Measurements from ENCODE around the gene ASTN1.

ASTN1 gene

DNA sequence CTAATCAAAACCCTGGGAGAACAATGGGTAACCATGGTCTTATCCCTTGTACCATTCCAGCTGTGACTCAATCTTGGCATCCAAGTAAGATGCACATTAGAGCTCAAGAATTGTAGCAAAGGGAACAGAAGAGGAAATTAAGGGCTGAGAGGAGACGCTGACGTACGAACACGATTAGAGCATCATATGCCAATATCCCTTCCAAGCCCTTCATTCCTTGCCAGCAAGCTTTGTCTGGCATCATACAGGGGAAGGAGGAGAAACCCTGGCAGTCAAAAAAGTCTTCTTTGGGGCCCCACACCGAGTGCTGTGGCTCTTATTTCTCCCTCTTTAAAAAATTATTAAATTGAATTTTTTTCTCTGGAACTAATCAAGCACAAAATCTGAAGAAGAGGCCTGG is 120.9 kb downstream of the ASTN1 start:
- DNase-seq (ENCODE audit: low read depth), result no peak

DNA sequence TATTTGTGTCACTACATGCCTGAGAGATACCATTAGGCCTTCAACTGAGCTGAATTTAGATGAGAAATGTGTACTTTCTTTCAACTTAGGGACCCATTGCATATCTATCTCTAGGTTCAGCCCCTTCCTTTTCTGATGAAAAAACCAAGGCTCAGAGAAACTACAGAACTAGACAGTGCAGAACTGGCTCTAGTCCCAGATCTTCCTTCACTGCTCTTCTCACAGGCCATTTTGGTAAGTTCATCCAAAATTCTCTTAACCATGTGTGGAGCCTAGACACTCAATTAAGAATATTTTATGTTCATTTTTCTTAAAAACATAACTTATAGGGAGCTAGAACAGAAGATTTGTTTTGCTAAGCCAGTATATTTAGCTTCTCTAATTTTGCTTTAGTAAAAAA is 128.9 kb downstream of the ASTN1 start:
- DNase-seq (ENCODE audit: low read depth), result no peak

DNA sequence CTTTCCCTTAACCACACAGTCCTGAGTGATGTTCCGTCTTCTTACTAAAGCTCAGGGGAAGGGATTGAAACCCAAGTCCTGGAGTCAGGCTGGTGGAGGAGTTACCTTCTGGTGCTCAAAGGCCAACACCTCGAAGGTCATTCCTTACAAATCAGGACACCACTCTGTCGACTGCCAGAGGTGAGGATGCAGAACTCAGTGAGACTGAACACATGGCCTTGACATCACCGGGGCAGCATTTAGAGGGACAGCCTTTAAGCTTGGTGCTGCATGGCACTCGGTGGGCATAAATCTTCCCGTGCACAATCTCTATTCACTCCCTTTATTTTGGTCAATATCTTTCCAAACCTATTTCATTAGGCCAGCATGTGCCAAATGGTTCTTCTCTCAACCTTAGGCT is 130.9 kb downstream of the ASTN1 start:
- DNase-seq (ENCODE audit: low read depth), result no peak

DNA sequence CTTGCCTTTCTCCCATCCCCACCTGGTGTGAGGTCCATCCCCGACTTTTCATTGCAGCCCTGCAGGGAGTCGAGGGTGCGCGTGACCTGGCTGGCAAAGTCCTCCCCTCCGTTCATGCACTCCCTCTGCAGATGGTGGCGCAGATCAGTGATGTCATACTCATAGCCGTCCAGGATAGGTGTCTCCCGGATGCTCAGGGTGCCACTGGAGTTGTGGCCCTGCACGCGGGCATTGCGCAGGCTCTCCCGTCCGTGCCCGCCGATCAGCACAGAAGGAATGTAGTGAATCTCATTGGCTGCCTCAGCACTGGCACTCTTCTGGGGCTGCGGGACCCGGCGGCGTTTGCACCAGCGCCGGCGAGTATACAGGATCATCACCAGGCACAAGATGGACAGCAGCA is 132.1 kb downstream of the ASTN1 start:
- no peak for DNase-seq (ENCODE audit: low read depth)

DNA sequence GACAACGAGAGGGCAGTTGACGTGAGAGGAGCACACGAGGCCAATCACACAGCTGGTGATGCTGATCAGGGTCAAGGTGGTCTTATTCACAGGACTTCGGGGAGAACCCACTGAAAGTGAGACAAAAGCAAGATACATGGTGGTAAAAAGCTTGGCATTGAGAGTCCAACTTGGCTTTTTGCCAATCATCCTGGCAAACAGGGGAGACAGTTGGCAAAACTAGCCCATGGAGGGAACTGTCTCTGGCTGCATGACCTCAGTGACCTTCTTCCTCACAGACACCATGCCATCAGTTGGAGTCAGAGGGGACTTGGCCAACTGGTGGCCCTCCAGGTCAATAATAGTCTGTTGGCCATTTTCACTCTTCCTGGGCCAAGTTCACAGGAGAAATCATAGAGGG is 139.9 kb downstream of the ASTN1 start:
- no peak for DNase-seq (ENCODE audit: low read depth)

DNA sequence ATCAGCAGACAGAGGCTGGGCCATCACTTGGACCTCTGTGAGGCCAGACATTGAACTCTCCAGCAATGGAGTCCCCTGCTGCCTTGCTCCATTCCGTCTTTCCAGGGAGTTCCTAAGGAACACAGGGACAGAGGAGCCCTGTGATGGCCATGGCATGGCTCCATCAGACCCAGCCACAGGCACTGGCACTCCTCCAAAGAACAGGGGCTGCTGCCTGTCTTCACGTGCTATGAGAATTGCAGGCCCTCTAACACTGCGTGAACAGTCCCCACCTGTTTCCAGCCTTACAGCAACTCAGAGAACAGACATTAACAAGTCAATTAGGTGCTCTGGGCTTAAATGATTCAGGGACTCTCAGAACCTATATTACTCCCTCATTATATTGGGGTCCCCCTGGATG is 140.8 kb downstream of the ASTN1 start:
- no peak for DNase-seq (ENCODE audit: low read depth)

DNA sequence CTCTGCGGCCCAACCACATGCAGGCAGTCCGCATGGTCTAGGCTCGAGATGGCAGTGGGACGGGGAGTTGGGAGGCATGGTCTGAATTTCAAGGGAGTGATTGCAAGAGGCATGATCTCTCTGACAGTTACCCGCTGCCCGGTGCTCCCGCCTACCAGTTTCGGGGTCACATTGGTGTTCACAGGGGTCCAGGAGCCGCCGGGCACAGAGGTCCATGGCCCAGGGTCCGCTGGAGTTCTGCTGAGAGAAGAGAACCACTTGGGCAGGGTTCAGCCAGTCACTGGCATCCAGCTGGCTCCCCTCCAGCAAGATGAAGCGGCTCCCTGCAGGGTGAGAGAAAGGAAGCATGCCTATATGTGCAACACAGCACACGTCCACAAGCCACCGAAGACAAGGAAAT is 141.3 kb downstream of the ASTN1 start:
- no peak for DNase-seq (ENCODE audit: low read depth)

DNA sequence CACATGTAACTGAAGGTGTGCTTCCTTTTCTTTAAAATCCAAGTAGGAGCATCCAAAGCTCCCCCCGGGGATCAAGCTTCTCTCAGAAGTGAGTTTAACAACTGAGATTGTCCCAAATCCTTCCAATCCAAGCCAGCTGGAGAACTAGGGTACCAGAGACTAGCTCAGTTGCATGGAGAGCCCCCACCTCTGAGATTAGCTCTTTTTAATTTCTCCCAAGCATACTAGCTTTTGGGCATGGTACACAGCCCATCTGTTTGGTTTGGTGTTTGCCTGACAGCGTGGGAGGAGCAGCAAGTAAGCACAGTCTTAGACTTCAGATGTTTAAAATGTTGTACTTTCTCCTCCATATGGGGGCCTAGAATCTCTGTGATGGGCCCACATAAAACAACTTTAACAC is 142.8 kb downstream of the ASTN1 start:
- no peak for DNase-seq (ENCODE audit: low read depth)

DNA sequence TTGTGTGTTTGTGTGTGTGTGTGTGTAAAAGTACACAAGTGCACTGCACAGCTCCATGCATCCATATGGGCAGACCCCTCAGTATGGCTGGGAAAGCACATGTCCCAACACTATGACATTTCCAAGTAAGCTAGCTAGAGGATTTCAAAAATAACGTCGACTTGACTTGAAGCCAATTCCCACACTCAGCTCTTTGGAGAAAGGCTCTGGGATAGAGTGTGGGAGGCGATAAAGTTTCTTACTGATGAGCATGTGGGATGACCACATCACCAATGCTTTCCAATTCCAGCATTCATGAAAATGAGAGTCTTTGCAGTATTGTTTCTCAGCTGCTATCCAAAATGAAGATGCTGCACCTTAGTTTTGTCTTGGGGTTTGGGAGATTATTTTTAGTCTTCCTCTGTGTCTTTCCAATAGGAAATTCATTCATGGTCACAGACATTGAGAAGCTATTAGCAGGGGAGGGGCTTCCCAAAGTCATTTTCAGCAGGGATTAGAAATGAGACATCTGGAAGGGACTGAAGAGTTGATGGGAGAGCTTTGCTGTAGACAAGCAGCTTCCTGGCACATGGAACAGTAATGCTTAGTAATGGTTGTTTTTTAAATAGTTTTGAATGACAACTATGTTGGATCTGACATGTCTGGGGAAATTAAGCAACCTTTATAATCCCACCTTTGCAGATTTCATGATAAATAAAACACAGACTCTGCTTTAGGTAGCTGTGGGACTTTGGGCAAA is 143.5 kb downstream of the ASTN1 start:
- DNase-seq (ENCODE audit: low read depth), result no peak

DNA sequence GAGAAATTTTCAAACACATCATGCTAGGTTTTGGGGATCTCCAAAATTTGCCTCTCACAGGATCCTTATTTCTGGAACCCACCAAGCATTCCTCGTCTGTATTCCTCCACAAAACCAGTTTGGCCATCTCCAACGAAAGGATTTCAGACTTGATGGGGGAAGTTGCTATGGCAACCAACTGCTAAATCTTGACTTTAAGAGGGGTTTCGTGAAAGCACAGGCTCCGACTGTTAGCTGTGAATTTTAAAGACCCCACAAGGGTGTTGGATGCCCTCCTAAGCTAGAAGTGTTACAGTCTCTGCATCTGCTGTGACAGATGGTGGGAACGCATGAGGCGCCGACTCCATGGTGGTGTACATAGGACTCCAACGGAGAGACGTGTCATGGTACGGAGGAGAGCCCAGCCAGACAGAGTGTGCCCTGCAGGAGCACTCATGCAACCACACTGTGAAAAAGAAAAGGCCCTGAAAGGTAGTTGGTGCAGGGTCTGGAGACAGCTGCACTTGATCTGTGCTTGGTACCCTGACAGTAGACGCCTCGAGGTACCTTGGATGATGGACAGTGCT is 147.1 kb downstream of the ASTN1 start:
- DNase-seq (ENCODE audit: low read depth), result no peak

DNA sequence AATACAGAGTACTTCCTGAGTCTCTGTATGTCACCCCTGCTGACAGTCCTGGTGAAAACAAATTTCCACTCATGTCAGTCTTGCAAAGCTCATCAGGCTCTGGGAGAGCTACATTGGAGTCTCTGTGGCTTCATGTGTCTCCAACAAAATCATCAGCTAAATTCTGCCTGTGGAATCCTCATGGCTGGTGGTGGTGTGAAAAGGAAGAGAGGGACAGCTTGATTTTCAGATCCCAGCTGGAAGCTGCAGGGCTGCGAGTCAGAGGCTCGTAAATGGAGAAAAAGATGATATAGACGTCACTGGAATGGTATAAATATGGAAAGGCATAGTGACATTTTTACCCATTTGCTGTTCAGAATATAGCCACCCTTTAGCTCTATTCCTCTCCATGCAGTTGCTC is 150.2 kb downstream of the ASTN1 start:
- no peak for DNase-seq (ENCODE audit: low read depth)

DNA sequence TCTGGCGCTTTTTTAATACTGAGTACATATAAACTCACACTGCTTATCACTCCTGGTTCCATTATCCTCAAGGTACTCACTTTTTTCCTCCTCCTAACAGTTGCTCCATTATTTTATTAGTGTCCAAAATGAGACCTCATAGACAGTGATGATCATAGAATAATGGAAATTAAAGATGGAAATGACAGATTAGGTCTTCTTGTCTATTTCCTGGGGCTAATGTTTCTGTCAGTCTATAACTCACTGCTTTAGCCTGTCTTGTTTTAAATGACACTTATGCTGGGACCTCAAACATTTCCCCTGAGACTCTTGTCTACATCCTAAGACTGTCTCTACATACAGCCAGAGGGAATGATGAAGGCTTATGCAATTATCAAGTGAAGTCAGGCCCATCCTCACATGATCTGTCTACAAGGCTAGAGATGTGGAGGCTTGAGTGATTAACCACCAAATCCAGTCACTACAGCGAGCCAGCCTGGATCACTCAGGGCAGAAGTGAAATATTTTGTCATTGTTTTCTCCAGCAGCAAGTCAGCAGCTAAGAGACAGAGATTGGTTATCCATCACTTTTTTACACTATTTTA is 152.1 kb downstream of the ASTN1 start:
- no peak for DNase-seq (ENCODE audit: low read depth)

DNA sequence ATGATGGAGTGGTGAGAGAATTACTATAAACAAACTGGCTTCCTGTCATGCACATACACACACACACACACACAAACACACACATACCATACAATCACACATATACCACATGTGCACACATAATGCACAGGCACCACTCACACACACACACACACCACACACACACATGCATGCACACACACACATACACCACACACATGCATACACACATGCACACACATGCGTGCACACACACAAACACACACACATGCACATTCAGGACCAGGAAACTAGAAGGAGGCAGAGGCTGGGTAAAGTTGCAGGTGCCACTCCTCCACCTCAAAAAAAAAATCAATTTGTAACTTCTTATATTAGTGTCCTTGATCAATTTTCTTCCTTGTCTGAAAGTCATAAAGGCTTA is 153.0 kb downstream of the ASTN1 start:
- DNase-seq (ENCODE audit: low read depth), result no peak

DNA sequence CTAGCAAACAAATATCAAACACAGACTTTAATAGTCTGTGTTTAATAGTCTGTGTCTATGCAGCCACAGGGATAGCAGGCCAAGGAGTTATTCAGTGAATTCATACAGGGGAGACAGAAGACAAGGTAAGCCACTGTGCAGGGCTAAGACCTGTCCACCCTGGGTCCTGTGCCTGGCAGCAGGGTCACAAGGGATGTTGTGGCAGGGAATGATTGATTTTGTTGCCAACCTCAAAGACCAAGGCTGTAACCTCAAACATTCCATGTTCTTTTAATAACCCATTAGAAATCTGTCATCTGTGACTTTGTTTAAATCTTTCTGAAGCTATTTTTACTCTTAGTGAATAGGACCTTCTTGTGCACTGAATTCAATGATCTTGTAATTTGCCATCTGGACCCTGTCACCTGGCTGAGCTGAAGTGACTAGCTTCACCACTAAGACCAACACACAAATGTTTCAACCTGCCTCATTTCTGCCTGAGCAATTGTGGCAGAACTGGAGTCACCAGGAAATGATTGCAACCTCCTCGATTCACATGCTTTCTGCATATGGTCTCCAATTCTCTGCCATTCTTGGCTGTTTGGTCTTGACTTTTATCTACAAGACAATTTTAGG is 154.2 kb downstream of the ASTN1 start:
- DNase-seq (ENCODE audit: low read depth), result no peak

DNA sequence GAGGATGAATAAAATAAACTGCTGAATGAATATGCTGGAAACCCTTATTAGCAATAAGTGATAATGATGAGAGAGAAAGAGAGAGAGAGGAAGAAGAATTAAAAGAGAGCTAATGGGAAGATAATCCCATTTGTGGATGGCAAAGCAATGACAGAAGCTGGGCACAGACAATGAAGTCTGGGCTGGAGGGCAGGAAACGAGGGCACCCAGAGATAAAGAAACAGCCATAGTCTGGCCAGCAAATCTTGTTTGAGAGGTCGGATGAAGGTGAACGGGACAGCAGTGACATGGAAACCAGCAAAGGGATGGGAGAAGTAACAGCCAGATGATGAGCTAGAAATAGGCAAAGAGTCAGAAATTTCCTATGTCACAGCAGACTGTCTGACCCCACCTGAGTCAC is 155.9 kb downstream of the ASTN1 start:
- DNase-seq (ENCODE audit: low read depth), result no peak

DNA sequence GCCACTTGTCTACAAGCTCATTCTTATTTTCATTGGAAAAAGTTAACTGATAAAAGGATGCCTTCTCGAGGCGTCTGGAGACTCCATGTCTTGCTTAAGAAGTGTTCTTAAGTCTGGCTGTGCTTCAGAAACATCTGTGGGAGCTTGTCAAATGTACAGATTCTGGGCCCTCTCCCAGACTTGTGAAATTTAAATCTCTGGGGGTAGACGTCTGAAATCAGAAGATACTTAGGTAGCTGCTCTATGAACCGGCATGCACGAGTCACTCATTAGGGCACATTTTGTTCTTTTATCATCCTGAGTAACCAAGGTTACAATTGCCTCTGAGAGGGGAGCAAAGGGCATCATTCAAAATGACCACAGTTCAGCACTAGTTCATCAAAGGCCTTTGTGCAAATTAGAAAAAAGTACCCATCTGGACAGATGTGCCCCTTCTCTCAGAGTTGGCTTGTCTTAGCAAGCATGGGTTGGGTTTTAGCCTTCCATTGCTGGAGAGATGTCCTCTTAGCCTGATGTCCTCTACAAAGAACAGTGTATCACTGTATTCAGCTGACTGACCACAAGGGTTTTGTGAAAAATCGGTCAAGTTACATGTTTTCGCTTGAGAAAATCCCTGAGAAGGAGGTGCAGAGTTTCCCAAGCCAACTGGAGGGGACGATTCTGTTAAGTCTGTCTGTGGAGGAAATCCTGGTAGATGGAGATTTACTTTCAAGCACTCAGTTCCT is 156.9 kb downstream of the ASTN1 start:
- DNase-seq (ENCODE audit: low read depth), result no peak

DNA sequence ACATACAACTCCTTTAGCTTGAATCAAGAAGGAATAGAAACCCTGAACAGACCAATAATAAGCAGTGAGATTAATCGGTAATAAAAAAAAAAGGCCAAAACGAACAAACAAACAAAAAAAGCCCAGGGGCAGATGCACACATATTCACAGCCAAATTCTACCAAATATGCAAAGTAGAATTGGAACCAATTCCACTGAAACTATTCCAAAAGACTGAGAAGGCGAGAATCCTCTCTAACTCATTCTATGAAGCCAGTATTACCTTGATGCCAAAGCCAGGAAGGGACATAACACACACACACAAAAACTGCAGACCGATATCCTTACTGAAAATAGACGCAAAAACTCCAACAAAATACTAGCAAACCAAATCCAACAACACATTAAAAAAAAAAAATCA is 161.6 kb downstream of the ASTN1 start:
- no peak for DNase-seq (ENCODE audit: low read depth)

DNA sequence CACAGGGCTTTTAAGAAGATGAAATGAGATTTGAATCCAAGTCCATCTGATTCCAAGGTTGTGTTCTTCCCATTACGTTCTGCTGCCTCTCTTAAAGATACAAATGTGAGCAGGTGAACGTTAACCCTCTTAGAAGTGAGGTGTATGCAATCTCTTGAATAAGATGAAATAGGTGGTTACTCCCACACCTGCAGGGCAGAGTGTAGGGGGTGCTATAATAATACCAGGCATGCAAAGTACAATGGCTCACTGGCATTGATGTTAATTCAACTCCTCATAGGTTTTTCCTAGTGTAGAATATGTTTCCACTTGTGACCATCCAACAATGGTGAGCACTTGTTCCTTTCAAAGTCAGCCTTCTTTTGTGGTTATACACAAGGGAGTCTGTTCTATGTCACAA is 163.0 kb downstream of the ASTN1 start:
- no peak for DNase-seq (ENCODE audit: low read depth)

DNA sequence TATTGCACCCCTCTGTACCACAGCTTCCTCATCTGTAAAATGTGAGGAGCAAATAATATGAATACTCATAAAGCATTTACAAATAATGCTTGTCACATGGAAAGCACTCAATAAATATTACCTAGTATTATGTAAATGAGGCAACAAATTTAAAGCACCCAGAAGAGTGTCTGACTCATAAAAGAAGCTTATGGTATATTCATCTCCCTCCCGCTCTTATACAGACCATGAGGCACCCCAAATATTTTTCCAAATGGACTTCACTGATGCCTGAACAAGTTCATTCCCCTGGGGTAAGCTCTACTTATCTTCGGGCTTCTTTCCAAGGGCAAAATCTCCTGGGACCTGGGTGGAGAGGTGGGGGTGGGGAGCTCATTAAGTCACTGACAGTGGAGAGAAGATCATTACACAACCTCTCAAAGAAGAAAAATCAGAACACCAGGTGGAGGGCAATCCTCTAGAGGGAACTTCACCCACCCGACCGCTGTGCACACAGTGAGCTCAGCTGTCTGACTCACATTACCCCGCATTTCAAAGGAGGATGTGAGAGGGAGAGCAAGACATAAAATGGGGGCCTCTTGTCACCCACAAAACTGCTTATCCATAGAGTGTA is 166.2 kb downstream of the ASTN1 start:
- no peak for DNase-seq (ENCODE audit: low read depth)

DNA sequence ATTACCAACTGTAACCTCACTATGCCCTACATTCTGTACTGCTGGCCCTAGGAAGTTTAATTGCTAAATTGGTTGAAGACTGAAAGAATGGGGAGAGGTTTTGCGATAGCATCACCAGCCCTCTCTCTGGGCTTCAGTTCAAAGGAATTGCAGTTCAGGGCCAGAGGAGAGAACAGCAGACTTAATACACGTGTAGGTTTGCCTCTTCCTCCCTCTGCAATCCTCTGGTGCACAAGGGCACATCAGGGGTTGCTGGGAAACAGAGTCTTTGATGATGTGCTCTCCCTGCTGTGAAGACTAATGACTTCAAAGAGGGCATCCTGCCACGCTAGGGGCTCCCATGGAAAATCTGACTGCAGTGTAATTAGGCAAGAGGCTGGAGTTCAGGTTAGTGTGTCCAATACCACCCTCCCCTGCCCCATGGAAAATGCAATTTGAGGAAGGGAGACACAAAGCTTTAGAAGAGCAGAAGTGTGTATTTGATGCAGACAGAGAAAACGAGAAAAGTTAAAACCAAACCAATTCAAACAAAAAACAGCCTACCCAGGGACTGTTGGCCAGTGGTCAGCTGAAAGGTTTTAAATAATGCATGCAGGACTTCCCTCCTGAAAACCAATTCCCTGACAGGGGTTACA is 167.9 kb downstream of the ASTN1 start:
- no peak for DNase-seq (ENCODE audit: low read depth)

DNA sequence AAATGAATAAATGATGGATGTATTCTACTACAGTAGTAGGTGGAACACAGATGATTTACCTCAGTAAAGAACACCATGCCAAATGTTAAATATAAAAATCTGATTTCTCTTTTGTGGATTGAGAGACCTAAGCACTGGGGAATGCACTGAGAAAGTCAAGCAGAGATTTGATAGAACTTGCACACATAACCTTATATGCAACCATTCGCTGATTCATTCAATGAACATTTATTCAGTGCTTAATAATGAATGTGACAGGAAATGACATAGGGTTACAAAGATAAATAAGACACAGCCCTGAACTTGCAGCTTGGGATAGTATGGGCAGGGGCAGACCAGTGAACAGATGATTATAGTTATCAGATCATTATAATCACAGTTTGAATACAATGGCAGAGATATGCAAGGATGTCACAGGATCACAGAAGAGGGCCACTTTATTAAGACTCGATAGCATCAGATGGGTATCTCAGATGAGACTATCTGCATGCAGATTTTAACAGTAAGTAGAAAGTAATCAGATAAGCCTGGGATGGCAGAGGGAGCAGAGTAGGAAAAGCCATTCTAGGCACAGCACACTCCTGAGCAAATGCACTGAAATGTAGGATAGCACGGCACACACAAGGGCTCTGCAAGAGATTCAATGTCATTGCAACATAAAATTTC is 169.4 kb downstream of the ASTN1 start:
- no peak for DNase-seq (ENCODE audit: low read depth)
